ENCODE data around the gene DPT.
"Not testable (repeated sequence)": the region's sequence is repeated elsewhere in the genome, so short reads cannot be mapped to it uniquely, and the experiment has no call there.

Gene DPT

DNA sequence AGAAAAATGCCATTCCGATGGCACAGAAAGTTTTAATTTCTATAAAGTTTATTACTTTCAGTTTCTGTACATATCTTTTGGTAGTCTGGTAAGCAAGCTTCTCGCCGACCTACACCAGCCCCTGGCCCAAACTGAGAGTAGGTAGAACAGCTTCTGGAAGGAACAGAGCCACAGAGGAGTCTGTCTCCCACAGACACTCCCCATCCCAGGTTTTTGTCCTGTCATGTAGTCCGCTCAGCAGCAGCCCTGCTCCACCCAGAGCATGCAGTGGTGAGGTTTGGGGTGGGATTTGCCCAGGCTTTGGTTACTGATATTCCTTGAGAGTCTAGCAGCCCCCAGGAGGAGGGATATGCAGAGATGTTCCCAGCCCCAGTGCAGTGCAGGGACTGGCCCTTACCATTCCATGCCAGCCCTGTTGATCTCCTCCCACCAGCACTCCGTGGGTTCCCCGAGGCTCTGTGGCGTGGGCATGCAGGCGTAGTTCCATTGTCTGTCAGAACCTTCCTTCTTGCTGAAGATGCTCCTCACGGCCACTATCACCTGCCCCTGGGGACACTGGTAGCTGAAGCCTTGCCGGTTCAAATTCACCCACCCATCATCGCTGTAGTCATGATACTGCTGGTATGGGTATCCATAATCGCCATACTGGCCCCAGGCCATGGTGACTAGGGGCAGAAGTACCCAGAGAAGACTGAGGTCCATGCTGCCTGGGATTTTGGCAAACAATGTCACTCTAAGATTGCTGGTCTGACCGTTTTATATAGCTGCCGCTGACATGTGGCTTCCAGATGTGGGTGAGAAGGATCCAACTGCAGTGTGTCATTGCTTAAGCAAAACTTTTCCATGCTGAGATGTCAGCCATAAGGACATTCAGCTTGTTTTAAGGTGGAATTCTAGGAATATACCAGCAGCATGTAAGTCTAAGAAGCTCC, at the start of gene DPT:
TSS of gene DPT (minus strand) at position 734 of the 932 bp plus-strand sequence. CDS start at position 702, 32 bp downstream.
- no peak for DNase-seq

DNA sequence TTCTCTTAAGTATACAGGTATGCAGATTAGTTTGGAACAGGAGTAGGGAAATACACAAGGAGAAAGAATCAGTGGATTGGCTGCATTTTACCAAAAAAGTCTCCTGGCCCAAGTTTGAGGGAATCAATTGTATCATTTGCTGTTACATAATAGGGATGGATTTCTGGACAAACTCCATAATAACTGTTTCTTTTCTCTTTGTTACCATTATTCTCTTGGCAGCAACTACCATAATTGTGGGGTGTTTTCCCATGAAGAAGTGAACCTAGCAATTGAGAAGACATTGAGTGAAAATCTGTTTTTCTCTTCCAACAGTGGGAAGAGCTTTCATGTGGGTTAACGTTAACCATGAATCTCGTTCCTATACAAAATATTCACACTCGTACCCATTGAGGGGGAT, 46.4 kb upstream of the DPT start:
- no peak for DNase-seq

DNA sequence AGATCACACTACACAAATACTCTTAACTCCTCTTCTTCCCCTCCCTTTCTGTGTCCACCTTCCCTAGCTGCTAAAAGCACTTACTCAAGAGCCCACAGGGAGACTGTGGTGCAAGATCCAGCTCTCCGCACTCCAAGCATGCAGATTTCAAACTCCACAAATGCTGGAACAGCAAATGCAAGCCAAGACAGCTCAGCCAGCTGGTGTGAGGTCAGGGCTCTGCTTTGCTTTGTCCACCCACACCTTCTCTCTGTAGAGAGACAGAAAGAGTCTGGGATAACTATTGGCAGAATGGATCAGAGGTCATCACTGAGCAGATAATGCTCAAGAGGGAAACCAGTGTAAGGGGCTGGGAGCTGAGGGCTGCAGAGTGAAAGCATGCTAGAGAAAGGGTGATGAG, 45.2 kb upstream of the DPT start:
- DNase-seq = no peak

DNA sequence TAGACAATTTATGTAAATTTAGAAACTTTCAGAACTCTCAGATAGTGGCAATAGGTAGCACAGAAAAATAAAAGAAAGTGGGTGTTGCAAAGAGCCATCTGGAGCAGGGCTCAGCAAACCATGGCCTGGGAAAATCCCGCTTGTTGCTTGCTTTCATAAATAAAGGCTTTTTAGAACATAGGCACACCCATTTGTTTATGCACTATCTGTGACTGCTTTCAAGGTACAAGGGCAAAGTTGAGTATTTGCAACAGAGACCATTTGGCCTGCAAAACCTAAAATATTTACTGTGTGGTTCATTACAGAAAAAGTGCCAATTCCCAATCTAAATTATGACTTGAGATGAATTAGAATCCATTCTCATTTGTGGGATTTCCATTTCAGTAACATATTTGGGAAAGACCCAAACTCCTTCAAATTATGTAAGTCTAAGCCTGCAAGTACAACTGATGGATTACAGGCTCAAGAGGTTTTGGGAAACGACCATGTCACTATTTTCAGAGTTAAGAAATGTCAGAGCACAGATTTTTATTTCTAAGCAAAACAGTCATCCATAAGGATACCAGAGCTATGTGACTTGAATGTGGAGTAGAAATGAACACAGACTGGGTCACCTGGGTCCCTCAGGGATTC, 43.5 kb upstream of the DPT start:
- DNase-seq = no peak

DNA sequence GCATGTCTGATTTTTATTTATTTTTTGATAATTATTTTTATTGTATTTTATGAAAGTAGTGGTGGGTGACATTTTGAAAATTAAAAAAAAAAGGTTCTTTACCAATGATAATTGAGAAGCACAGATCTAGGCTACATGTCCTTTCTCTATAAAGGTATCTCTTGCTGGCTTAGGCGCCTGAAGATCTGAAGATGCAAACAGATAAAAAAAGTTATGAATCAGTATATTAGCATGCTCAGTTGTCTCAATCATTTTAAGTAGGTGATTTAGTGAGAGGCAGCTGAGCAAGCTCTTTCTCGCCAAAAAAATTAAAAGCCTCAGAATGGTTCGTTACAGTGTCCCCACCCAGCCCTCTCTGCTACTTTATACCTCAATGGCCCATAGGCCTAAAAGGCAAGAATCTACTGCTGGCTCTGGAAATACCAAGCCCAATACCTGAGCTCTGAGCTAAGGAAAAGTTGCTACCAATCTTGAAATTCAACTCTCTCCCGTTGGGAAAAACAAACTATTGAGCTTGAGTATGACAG, 42.2 kb upstream of the DPT start:
- DNase-seq = no peak

DNA sequence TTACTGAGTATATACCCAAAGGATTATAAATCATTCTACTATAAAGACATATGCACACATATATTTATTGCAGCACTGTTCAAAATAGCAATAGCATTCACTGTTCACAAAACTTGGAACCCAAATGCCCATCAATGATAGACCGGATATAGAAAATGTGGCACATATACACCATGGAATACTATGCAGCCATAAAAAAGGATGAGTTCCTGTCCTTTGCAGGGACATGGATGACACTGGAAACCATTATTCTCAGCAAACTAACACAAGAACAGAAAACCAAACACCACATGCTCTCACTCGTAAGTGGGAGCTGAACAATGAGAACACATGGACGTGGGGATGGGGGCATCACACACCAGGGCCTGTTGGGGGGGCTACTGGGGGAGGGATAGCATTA, 40.9 kb upstream of the DPT start:
- not testable (repeated sequence) for DNase-seq

DNA sequence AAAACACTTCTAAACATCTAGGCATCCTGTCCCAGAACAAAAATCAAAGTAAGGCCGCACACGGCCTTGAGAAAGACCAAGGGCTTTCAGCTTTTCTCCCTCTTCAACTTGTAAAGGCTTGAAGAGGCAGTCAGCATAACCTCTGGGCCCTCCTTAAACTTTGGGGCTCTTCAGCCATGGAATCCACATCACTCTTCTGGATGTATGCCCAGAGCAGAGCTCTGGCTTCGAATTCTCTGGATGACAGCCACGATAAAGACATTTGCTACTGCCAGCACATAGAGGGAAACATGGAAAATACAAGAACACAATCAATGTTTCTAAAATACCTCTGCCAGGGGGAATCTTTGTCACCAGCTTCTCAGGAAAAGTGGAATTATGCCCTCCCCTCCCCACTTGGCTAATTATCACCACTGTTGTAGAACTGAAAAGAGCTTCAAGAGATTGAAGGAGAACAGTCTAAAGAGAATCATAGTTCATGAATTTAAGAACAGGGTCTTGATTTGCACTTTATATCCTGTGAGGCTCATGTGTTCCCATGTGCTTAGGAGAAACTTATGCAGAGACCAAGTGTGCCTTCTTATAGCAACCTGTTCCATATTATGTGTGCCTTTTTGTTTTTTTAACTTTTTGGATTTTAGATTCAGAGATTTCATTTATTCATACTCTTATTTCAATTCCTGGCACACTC, 39.0 kb upstream of the DPT start:
- DNase-seq = peak in 4 of 14 donors; percentile 1 to 12 (median 4)

DNA sequence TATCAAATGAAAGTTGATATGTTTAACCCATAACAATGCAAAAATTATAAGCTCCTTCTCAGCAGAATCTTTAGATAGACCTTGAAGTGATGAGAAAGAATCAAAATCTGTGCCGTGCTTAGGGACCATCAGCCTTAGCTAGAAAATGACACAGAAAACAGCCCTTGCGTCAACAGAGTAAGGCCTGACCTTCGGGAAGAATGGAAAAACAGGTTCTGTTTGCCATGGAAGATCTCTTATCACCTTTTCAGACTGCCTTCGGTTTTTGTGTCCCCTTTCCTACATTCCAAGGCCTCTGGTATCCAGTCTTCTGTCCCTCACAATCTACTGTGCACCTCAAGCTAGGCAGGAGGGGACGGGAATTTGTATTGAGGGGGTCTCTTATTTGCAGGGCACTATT, 37.6 kb upstream of the DPT start:
- no peak for DNase-seq

DNA sequence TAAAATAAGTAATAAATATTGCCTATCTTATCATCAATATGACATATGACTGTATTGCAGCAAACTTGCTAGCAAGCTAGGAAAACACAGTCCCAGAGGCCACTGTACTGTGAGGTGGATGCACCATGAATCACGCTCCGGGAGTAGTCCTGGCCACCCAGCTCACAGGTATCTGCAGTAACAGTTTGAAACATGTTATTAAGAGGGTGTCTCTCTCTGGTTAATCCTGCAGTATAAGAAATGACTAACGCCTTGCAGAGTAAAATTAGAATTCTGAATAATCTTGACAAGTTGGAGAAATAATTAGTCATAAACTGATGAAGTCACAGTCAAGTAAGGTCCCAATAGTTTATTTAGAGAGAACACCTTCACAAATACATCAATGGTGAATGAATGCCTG, 34.0 kb upstream of the DPT start:
- no peak for DNase-seq

DNA sequence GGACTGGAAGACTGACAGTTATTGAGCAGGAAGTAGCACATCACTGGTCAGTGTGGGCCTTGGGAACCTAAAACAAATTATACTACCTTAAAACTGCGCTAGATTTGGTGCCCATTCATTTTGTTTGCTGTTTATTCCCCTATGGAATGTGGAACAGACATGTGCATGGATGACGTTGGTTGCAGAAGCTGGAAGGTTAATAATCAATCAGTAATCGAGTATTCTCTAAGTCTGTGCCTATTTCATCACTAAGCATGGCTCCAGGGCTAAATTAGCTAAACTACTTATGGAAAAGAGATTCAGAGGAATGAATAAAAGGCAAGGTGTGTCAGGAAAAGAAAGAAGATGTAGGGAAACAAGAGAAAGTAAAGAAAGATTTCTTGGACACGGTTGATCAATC, 33.5 kb upstream of the DPT start:
- DNase-seq = no peak

DNA sequence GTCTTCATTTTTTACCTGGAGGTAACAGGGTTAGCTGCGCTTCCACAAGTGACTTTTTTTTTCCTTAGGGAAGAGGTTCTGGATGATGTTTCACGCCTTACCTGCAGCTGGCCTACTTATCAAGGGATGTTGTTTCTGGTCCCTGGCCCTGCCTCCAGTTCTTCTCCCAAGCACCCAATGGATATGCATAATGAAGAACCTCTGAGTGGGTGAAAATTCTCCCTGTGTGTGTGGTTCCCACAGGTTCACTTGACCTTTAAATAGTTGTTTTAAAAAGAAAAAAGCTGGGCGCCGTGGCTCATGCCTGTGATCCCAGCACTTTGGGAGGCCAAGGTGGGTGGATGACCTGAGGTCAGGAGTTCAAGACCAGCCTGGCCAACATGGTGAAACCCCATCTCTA, 31.8 kb upstream of the DPT start:
- no peak for DNase-seq

DNA sequence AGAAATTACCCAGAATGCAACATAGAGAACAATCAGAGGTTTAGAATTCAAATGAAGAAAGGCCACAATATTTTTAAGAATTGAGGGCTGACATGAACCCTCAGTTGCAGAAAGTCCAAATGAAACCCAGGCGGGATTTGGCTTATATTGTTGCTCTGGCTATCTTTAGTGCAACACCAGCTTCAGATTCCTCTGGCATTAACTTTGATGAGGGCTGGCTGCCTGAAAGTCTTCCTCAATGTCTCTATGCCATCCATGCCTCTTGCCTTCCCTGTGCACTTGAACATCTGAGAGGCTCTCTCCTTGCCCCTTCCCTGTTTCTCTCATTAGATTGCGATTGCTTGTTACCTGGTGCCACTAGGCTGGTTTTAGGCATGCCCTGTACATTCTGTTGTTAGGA, 31.2 kb upstream of the DPT start:
- no peak for DNase-seq

DNA sequence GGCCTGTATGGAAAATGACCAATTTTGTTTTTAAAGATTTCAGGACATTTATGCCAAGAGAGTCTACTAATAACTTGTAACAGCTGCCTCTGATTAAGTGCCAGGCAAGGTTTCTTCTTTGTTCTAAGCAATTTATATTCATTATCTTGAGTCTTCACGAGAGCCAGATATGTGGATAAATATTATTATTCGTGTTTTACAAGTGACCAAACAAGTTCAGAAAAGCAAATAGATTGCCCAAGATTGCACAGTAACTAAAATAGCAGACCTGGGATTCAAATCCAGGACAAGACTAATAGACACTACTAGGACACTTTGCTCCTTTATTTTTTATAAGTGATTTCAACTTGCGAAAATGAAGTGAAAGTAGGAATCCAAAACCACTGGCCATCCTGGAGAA, 30.1 kb upstream of the DPT start:
- DNase-seq = no peak

DNA sequence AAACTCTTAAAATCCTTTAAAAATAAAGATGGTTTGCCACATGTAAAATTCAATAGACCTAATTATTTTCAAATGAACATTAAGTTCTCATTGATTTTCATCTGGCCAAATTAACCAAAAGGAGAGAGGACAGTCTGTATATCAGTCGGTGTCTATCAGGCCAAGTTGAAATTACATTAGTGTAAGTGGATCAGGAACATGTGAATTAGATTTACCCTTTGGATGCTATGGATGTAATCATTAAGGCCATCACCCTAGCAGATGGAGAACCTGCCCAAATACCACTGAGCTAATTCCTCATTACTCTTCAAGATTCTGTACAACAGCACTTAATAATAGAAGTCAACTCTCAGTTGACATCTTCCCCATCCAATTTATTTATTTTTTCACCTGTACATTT, 29.5 kb upstream of the DPT start:
- DNase-seq = no peak

DNA sequence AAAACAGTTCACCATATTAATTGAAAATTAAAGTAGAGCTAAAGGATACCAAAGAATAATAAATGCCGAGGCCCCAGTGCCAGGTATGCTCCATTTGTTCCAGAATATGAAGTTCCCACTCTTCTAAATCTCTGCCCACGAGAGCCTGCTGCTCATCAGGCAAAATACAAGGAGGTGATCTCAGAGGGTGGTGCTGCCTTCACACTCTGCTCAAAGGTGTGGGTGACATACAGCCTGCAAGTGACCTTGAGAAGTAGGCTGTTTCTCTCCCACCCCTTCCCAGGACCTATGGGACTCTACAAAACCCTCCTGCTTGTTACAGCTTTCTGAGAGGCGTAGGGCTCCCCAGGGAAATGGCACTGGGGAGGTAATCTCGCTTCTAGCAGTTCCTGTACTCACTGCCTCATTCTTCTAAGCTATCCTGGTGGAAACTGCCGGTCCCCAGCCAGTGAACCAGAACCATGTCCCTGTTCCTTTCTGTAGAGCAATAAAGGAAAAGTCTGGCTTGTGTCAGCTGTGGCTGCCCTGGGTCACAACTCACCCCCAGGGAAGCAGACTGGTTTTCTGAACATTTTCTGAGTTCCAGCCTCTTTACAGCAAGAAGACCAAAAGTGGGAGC, 26.9 kb upstream of the DPT start:
- no peak for DNase-seq

DNA sequence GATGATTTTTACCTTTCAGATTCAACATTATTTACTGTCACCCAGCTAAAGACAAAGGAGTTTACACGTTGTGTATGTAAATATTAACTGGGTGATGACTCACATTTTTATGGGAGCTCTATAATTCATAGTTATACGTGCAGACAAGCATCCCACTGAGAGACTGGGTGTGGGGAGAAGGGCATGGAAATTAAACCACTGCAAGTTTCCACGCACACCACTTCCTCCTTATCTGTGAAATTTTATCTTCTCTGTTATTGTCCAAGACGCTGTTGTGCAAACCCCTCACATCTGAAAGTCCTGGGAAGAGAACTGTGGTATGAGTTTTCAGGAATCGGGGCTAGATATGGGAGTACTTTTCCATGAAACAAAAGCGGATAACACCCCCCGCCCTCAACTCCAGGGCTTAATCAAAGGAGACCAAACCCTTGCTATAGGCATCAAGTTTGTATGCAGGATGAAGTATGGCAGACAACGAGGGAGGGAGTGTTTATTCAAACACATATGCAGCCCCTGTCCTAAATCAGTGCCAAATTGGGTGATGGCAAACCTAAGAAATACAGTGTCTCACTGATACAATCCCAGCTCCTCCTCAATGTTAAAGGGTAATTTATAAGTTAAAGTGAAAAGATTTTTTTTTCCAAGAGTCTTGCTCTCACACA, 23.3 kb upstream of the DPT start:
- DNase-seq = no peak

DNA sequence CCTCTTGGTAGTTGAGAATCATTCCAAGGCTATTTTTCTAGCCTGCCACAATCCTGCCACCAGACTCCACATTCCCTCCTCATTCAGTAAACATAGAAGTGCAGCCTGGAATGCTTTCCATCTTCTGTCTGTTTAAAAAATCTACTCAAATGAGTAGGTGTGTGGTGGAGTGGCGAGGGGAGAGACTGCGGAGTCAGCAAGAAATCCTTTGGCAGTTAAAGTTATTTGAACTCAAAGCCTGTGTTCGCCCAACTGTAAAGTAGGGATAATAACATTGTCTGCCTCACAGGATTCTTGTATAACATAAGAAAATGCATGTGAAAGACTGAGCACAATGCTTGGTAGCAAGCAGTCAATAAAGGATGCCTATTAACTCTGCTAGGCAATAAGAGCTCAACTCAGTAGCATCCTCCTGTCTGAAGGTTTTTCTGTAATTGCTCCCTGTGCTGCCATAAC, 22.2 kb upstream of the DPT start:
- no peak for DNase-seq

DNA sequence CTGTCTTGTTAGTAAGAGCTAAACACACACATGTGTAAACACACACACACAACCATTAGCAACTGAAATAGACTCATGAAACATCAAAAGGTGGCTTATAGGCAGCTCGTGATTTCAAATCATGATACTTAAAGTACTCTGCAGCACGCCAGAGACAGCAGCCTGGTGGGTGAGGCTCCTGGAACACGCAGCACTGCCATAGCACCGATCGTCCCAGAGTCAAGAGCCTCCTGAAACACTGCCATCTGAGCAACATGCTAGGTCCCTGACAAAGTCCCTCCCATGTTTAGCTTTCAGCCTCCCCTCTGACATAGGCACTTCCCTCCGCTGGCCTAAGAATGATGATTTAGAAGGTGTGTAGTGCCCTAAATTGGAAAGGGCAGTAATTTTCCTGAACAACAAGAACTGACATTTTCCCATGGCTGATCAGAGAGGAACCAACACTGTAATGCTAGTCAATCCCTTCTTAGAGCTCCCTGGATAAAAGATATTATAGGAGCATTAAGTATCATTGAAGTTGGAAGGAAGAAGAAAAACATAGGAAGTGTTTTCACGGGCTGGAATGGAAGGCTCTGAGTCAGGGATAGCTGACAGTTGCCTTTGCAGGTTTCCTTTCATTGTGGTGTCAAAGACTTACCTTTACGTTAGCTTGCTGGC, 14.1 kb upstream of the DPT start:
- no peak for DNase-seq

DNA sequence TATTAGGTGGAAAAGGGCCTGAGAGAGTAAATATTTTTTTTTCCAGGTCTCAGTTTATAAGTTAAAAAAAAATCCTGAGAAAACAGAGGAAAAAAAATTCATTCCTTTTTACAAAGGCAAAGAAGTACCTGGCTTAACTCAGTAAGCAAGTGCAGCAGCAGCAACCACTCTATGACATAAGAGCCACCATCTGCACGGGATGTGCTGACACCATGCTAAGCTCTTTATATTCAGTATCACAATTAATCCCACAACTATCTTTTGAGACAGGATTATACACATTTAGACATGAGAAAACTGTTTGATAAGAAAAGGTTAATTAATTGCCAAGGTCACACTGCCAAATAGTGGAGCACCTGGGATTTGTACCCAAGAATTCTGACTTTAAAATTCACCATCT, 13.4 kb upstream of the DPT start:
- no peak for DNase-seq

DNA sequence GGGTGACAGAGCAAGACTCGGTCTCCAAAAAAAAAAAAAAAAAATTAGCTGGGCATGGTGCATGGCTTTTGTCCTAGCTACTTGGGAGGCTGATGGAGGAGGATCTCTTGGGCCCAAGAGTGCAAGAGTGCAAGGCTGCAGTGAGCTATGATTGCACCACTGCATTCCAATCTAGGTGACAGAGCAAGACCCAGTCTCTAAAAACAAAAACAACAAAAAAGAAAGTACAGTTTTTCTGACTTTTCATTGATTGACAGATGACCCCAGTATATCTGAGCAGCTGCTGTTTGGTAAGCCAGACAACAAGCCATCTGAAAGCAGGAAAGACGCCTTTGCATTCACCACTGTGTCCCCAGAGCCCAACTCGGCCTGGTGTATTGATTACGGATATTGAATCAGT, 10.9 kb upstream of the DPT start:
- no peak for DNase-seq

DNA sequence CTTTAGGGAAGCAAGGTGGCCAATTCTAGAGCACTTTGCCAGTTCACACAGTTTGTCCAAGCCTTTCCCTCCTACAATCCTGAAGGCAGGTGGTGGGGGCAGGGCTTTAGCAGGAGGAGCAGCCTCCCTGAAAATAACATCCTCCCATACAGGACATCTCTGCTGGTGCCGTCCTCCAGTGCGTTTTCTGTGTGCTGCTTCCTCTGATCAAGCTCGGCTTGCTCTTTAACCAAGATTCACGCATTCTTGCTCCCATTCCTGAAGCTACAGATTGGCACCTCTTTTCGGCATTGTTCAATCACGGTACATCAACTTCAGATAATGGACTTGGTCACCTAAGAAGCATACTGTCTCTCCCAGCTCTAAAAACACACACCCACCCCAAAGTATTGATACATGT, 7.5 kb upstream of the DPT start:
- DNase-seq = no peak

DNA sequence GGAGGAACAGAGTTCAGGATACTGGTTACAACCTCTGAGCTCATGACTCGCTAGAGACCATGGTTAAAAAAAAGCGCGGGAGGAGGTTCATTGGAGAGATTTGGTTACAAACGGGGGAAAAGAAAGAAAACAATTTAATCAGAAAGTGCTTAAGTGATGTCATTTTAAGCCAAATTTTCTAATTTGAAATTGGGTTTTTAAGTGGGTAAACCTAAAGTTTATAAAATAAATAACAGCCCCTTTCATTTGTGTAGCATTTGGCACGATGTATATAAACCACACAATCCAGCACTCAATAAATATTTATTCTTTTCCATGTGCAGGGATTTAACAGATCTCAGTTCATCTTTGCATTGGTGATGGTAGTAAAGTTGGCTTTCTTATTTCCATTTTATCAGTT, 7.0 kb upstream of the DPT start:
- DNase-seq = no peak

All from C1 segment of cervical spinal cord (tissue), 14 donors.